Measurements from ENCODE around the gene ZMYND8.

DNA sequence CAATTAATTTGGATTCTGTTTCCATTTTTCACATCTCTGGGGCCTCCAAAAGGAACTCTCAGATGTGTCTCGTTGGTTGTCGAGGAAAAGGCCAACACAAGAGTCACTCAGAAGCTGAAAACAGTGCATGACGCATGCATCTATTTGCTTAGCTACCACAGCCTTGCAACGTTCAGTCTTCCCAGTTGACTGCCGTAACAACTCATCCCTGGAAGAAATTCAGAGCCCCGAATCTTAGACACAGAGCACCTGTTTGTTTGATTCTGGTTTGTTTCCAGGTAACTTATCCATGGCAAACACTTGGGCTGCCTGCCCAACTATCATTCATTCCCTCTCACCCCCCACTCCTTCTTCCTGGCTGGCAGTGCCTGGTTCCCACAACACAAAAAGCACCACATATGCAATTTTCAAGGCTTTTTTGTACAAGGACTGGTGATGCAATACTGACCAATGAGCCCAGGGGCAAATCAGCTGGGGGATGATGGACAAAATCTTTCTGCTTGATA, 60.5 kb downstream of the ZMYND8 start:
- TF ChIP-seq, protein P1, sequence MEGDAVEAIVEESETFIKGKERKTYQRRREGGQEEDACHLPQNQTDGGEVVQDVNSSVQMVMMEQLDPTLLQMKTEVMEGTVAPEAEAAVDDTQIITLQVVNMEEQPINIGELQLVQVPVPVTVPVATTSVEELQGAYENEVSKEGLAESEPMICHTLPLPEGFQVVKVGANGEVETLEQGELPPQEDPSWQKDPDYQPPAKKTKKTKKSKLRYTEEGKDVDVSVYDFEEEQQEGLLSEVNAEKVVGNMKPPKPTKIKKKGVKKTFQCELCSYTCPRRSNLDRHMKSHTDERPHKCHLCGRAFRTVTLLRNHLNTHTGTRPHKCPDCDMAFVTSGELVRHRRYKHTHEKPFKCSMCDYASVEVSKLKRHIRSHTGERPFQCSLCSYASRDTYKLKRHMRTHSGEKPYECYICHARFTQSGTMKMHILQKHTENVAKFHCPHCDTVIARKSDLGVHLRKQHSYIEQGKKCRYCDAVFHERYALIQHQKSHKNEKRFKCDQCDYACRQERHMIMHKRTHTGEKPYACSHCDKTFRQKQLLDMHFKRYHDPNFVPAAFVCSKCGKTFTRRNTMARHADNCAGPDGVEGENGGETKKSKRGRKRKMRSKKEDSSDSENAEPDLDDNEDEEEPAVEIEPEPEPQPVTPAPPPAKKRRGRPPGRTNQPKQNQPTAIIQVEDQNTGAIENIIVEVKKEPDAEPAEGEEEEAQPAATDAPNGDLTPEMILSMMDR (IDR thresholded peaks at IDR 0.05) = no peak
- no peak for TF ChIP-seq POLR2A (IDR thresholded peaks at IDR 0.05)

All from testis (tissue), 2 donors.